ENCODE results near the gene DCLK1.

DNA sequence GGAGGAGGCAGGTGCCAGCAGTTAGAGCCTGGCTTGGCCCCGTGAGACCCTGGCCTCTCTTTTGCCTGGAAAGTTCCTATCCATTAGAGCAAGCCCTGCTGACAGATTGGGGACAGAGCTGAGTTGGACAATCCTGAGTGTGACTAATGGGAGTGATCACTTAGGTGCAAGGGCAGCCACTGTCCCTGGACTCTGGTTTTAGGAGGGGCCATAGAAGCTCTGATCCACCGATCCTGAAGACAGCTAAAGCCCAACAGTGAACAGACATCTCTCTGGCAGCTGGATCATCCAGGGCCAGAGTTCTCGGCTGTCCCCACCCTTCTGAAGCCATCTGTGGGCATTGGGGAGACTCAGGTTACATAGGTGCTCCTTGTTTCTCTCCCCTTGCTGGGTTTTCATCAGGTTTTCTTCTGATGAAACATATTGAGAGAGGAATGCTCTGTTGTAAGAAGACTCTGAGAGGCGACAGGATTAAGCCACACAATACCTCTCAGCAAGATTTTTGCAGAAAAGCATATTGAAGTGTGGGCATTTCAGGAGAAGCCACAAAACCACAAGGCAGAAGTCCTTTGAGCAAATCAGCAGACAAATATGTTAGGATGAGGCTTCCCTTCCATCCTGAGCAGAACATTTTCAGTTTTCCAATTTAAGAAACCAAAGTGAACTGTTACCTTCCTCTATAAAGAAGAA is 366.7 kb downstream of the DCLK1 start:
- TF ChIP-seq SMC3 (IDR thresholded peaks at IDR 0.05; ENCODE audit: borderline replicate concordance, low read length) (no peak), NBN (IDR thresholded peaks at IDR 0.05) (no peak), CHD4 (IDR thresholded peaks at IDR 0.05) (no peak), CBFB (IDR thresholded peaks at IDR 0.05; ENCODE audit: low read depth) (no peak), JUND (IDR thresholded peaks at IDR 0.05; ENCODE audit: low read depth, low read length) (no peak), CEBPB (IDR thresholded peaks at IDR 0.05; ENCODE audit: borderline replicate concordance in 1 of 2, low read depth in 2 of 2, low read length in 2 of 2) (no peak), USF2 (IDR thresholded peaks at IDR 0.05; ENCODE audit: borderline replicate concordance, low read depth, low read length) (no peak), CEBPZ (IDR thresholded peaks at IDR 0.05; ENCODE audit: low read depth, low read length) (no peak), POLR2AphosphoS5 (IDR thresholded peaks at IDR 0.05; ENCODE audit: low read length) (no peak), CTCF (IDR thresholded peaks at IDR 0.05 in 2 of 3, conservative IDR thresholded peaks at IDR 0.05 in 1 of 3; ENCODE audit: control insufficient read depth in 2 of 3, extremely low read depth in 1 of 3, insufficient read depth in 1 of 3, low read depth in 3 of 3, low read length in 3 of 3) (no peak), CHD2 (IDR thresholded peaks at IDR 0.05; ENCODE audit: borderline replicate concordance, low read depth, low read length) (no peak), POLR2A (IDR thresholded peaks at IDR 0.05; ENCODE audit: low read depth, low read length) (no peak), SP1 (IDR thresholded peaks at IDR 0.05; ENCODE audit: low read depth, low read length) (no peak)
